AG04449 (cell line): ENCODE results near the gene MICB.

Experiments used
- CTCF ChIA-PET: fragments of 350-600 bp; formaldehyde crosslinking; extraction: SDS; loops from one replicate; lab custom pipeline; 2021; ENCODE audit warnings: antibody characterized with exemption; lab: Yijun Ruan, JAX
- POLR2A ChIA-PET: fragments of 400-600, 350-600 bp; formaldehyde crosslinking; extraction: SDS; loops from one replicate; lab custom pipeline; 2020; ENCODE audit warnings: antibody characterized with exemption, inconsistent platforms; lab: Yijun Ruan, JAX
- DNase-seq: peaks from one replicate; pipeline ENCODE4 v3.0.0-alpha.2; 2010; ENCODE audit warnings: low read depth, low spot score
- H3K4me3 ChIP-seq: 2 replicates; pipeline ENCODE4 v1.5.1; 2011; ENCODE audit warnings: low read depth, mild to moderate bottlenecking, control low read depth, low read length
- TF ChIP-seq, protein P1 (sequence below): IDR thresholded peaks from one replicate; pipeline ENCODE4 v1.5.1; 2011; ENCODE audit warnings: mild to moderate bottlenecking, moderate library complexity, low read length, control low read depth, inconsistent platforms; ENCODE audit not compliant: insufficient read depth; ENCODE audit errors: missing control alignments

The MICB gene

DNA sequence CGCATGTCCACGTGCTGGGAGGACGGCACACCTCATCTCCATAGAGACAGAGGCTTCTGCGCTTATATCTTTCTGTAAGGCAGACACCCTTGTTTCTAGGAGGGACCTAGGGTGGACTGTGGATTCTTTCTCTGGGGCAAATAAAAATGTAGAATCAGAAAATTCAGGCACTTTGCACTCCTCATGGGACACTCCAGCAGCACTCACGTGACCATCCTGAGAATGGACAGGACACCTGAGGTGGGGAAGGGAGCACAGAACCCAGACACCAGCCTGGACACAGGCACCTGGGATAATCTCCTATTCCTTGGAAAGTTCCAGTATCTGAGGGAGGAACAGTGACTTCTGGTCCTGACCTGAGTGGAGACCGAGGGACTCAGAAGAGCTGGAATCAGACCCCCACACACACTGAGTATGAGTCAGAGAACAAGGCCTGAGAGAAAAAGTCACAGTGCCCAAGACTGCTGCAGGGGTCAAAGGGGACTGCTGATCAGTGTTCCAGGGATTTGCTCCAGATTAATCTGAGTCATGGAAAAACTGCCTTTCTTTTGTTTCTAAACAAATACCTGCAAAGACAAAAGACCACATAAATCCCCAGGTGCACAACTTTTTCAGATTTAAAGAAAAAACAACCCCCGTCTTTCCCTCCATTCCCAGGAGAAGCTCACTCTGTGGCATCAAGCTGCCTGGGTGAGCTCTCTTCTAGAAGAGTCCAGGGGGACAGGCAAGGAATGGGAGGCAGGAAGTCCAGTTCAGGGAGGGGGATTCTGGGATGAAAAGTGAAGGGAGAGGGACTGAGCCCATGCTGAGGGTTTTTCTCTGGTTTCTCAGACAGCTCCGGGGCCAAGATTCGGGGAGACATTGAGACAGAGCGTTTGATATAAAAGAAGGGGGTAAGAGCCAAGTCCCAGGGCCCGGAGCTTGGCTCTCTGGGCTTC, 35.6 kb upstream of the MICB start:
- TF ChIP-seq, protein P1, sequence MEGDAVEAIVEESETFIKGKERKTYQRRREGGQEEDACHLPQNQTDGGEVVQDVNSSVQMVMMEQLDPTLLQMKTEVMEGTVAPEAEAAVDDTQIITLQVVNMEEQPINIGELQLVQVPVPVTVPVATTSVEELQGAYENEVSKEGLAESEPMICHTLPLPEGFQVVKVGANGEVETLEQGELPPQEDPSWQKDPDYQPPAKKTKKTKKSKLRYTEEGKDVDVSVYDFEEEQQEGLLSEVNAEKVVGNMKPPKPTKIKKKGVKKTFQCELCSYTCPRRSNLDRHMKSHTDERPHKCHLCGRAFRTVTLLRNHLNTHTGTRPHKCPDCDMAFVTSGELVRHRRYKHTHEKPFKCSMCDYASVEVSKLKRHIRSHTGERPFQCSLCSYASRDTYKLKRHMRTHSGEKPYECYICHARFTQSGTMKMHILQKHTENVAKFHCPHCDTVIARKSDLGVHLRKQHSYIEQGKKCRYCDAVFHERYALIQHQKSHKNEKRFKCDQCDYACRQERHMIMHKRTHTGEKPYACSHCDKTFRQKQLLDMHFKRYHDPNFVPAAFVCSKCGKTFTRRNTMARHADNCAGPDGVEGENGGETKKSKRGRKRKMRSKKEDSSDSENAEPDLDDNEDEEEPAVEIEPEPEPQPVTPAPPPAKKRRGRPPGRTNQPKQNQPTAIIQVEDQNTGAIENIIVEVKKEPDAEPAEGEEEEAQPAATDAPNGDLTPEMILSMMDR: no peak
- ChIA-PET POLR2A (no interaction called here), CTCF (interaction anchor here (1.0 to 2.5 kb wide), 3 partner anchors 20 to 64 kb away, joined by 3 to 6 read pairs (median 3); no protein-coding TSS in a partner anchor)
- peak overlapping the region; percentile 15; the same call in 1 of the 2 replicates for H3K4me3 ChIP-seq
- no peak for DNase-seq

DNA sequence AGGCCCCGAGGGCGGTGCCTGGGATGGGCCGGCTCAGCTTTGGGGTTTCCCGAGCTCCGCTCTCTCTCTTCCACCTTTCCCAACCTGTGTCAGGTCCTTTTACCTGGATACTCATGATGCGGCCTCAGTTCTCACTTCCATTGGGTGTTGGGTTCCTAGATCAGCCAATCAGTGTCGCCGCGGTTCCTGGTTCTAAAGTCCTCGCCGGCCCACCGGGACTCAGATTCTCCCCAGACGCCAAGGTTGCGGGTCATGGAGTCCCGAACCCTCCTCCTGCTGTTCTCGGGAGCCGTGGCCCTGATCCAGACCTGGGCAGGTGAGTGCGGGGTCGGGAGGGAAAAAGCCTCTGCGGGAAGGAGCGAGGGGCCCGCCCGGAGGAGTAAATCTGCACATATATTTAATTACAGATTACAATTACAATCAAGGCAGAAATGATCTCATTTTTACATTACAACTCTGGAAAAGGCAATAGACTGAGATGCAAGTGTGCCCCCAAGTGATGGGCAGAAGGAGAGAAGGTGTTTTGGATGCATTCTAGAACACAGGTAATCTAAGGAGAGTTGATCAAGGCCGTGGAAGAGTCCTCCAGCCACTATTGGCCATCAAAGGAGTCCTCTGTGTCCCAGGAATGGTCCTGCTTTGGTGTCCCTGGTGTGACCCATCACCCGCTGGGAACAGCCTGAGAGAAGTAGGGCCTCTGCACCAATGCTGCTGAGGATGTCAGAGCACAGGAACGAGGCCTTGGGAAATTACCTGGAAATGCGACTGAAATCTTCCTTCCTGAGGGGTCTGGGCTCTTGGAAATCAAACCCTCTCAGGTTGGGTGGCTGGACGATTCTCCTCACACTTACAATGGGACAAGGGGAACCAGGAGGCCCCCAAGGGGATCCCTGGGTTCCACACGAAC, 34.7 kb upstream of the MICB start:
- H3K4me3 ChIP-seq: peak overlapping the region; percentile 43
- no peak for DNase-seq
- CTCF ChIA-PET: interaction anchor here (1.0 to 2.5 kb wide), 3 partner anchors 20 to 65 kb away, joined by 3 to 6 read pairs (median 3); no protein-coding TSS in a partner anchor

DNA sequence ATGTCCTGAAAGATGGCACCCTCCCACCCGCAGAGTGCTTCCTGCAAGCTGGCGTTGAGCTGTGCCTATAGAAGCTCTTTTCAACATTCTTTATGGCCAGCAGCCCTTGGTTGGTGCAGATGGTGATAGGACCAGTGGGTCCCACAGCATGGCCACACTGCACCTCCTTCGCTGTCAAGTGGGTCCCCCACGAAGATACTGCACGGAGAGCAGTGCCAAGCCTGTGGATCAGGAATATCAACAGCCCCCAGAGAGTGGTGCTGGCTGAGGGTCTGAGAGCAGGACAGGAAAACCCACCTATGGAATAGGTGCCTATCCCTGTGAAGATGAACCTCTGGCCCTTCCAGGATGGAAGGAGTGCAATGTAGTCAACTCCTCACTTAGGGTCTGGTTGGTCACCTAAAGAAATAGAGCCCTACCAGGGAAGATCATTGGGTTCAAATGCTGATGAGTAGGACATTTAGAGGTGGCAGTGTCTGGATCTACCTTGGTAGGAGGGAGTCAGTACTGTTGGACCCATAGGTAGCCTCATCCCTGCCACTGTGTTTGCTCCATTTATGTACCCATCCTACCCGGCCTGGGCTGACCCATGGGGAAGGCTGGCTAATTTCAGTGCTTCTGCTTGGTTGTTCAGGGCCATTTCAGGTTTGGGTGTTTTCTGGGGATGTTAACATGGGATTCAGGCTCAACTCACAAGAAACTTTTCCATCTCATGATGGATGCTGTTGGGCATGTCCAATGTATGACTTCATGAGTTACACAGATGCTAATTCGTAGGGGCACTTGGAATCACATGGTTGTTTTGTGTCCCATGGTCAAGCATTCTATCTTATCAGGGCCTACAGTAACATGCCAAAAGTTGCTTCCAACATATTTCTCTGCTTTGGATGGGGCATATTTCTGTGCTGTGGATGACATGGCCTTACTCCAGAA, 33.4 kb upstream of the MICB start:
- ChIA-PET POLR2A (no interaction called here), CTCF (no interaction called here)
- TF ChIP-seq, protein P1: no peak
- H3K4me3 ChIP-seq: no peak overlapping the region
- DNase-seq: no peak

More for the DNA sequence above, 34.7 kb upstream of the MICB start:
- TF ChIP-seq, protein P1: no peak
- POLR2A ChIA-PET: no interaction called here

DNA sequence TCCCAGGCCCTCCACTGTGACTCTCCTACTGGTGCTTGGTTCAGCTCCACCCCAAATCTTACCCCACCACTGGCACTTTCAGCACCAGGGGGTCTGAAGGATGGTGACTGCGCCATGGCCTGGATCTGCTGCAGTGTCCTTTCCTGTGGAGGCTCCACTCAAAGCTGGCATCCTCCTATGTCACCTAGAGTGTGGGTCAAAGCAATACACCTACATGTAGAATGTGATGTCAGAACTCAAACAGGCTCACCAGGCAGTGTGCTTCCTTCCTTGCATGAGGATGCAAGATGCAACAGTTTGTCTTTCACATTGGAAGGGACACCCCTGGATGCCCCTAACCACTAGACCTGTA, 32.8 kb upstream of the MICB start:
- DNase-seq: no peak
- ChIA-PET POLR2A (no interaction called here), CTCF (no interaction called here)
- TF ChIP-seq, protein P1: no peak
- no peak overlapping the region for H3K4me3 ChIP-seq

DNA sequence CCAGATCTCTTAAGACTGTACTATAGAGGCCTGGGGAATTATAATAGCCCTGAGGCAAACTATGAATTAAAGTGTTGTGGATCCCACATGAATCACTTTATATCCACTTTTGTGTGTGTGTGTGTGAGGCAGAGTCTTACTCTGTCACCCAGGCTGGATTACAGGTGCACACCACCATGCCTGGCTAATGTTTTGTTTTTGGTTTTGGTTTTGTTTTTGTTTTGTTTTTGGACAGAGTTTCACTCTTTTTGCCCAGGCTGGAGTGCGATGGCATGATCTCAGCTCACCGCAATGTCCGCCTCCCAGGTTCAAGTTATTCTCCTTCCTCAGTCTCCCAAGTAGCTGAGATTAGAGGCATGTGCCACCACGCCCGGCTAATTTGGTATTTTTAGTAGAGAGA, 32.2 kb upstream of the MICB start:
- TF ChIP-seq, protein P1: no peak
- no peak for DNase-seq
- POLR2A ChIA-PET: no interaction called here
- H3K4me3 ChIP-seq: no peak overlapping the region
- CTCF ChIA-PET: no interaction called here
